Neutrophil (primary cell): Measurements from ENCODE around the gene TRIM10.

Experiments used
- H3K27ac ChIP-seq: fragments of 200-600 bp; sonication (generic); 2 replicates; pipeline ENCODE4 v1.5.1; 2016; ENCODE audit warnings: mild to moderate bottlenecking, moderate library complexity
- H3K27me3 ChIP-seq: fragments of 200-600 bp; sonication (generic); 2 replicates; pipeline ENCODE4 v1.6.0; 2016; ENCODE audit warnings: mild to moderate bottlenecking
- H3K36me3 ChIP-seq: fragments of 200-600 bp; sonication (generic); 2 replicates; pipeline ENCODE4 v1.5.1; 2017
- H3K4me1 ChIP-seq, 2 experiments: fragments of 200-600 bp in 1 of 2; sonication (generic) in 1 of 2; 1 replicate in 1 of 2; 2 replicates in 1 of 2; pipeline versions ENCODE4 v1.5.1 to v1.6.1; 2013 to 2016; ENCODE audit warnings: low read depth in 1 of 2, low read length in 1 of 2, mild to moderate bottlenecking in 1 of 2, moderate library complexity in 1 of 2; ENCODE audit not compliant: control insufficient read depth in 1 of 2, insufficient read depth in 1 of 2
- H3K4me3 ChIP-seq, 2 experiments: fragments of 200-600 bp in 1 of 2; sonication (generic) in 1 of 2; 1 replicate in 1 of 2; 2 replicates in 1 of 2; pipeline ENCODE4 v1.5.1; 2013 to 2016; ENCODE audit warnings: low read depth in 1 of 2, low read length in 1 of 2, mild to moderate bottlenecking in 1 of 2, moderate library complexity in 1 of 2
- H3K9me3 ChIP-seq: fragments of 200-600 bp; sonication (generic); 2 replicates; pipeline ENCODE4 v1.5.1; 2016
- TF ChIP-seq, protein P1 (sequence below): fragments of 200-600 bp; sonication (generic); IDR thresholded peaks from 2 replicates; pipeline ENCODE4 v1.5.1; 2016; ENCODE audit warnings: antibody characterized with exemption

The TRIM10 gene

DNA sequence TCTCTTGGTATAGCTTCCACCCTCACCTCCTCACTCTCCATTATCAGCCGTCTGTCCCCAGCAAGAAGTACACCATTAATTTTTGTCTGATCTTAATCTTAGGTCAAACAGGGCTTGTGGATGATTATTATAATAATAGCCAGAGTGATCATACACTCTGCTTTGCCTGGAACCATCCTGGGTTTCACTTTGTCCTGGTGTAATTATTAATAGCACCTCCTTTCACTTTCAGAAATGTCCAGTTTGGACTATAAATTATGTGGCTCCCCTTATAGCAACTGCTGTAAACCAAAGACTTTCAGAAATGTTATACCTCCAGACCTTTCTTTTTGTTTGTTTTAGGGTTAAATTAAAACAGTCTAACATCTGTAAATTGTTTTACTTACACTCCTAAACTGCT, 47.2 kb downstream of the TRIM10 start:
- H3K27ac ChIP-seq: no peak overlapping the region
- H3K4me1 ChIP-seq: no peaks in the 10 kb centered on the region
- TF ChIP-seq, protein P1, sequence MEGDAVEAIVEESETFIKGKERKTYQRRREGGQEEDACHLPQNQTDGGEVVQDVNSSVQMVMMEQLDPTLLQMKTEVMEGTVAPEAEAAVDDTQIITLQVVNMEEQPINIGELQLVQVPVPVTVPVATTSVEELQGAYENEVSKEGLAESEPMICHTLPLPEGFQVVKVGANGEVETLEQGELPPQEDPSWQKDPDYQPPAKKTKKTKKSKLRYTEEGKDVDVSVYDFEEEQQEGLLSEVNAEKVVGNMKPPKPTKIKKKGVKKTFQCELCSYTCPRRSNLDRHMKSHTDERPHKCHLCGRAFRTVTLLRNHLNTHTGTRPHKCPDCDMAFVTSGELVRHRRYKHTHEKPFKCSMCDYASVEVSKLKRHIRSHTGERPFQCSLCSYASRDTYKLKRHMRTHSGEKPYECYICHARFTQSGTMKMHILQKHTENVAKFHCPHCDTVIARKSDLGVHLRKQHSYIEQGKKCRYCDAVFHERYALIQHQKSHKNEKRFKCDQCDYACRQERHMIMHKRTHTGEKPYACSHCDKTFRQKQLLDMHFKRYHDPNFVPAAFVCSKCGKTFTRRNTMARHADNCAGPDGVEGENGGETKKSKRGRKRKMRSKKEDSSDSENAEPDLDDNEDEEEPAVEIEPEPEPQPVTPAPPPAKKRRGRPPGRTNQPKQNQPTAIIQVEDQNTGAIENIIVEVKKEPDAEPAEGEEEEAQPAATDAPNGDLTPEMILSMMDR: no peak
- no peaks in the 10 kb centered on the region for H3K9me3 ChIP-seq
- no peak overlapping the region for H3K4me3 ChIP-seq
- H3K27me3 ChIP-seq: peaks cover 89% of the 10 kb centered on the region
- H3K36me3 ChIP-seq: no peaks in the 10 kb centered on the region

DNA sequence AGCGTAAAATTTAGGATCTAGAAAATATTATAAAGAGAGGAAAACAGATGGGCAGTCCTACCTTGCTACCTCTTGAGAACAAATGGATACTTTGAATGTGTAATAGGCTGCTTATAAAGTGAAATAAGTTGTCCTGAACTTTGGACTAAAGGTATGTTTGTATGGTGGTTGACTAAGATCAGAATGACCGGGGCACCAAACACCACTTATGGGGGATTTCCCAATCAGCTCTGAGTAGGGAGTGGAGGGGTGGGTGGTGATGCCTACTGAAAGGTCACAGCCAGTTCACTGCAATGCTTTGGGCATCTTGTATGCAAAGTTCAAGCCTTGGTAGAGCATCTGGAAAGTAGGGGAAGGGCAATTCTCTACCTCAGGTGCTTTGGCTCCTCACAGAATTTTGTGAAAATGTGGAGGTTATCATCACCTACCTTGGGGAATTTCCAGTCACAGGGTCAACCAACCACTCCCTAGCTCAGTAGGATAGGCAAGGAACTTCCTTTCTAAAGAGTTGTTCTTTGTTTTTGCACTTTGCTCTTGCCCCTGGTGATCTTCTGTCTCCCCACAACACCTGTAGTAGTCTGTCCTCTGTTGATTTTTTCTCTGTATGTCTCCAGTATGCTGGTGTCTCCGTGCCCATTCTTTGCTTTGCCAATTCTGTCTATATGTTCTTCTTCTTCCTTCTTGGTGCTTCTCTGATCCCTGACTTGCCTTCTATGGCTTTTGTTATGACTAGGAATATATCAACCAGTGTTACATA, 47.8 kb downstream of the TRIM10 start, which contains the start of gene TRIM31:
Gene TRIM31, minus strand, starts transcription at position 88 of the 757 bp plus-strand sequence. CDS start 285 bp downstream, outside the sequence.
- no peaks in the 10 kb centered on the region for H3K9me3 ChIP-seq
- no peaks in the 10 kb centered on the region for H3K36me3 ChIP-seq
- TF ChIP-seq, protein P1: no peak
- H3K27me3 ChIP-seq: peaks cover 96% of the 10 kb centered on the region
- H3K4me1 ChIP-seq: no peaks in the 10 kb centered on the region
- H3K27ac ChIP-seq: no peak within 1 kb of the TSS
- H3K4me3 ChIP-seq: no peak within 1 kb of the TSS

DNA sequence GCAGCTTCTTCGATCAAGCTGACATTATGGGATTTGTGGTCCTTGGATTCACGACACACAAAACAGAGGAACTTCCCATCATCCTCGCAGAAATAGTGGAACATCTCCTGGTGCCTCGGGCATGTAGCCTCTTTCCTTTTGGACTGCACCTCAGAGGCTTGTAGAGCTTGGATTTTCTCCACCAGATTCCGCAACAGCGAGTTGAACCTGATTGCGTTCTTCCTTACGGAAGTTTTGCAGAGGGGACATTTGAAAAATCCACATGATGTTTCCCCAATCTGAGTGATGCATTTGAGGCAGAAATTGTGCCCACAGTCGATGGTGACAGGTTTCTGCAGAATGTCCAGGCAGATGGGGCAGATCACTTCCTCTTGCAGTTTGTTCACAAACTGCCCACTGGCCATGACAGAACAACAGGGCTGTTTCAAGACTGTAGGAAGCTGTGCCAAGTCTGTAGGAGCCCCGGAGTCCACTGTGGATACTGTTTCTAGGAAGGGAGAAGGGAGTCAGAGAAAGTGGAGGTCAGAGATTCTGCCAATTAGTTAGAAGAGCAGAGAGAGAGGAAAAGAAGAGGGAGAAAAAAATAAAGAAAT, 48.5 kb downstream of the TRIM10 start:
- Histone ChIP-seq H3K36me3 (no peaks in the 10 kb centered on the region), H3K4me1 (no peaks in the 10 kb centered on the region), H3K9me3 (no peaks in the 10 kb centered on the region), H3K27ac (no peak overlapping the region), H3K27me3 (peaks cover 98% of the 10 kb centered on the region), H3K4me3 (no peak overlapping the region)
- TF ChIP-seq, protein P1: no peak

DNA sequence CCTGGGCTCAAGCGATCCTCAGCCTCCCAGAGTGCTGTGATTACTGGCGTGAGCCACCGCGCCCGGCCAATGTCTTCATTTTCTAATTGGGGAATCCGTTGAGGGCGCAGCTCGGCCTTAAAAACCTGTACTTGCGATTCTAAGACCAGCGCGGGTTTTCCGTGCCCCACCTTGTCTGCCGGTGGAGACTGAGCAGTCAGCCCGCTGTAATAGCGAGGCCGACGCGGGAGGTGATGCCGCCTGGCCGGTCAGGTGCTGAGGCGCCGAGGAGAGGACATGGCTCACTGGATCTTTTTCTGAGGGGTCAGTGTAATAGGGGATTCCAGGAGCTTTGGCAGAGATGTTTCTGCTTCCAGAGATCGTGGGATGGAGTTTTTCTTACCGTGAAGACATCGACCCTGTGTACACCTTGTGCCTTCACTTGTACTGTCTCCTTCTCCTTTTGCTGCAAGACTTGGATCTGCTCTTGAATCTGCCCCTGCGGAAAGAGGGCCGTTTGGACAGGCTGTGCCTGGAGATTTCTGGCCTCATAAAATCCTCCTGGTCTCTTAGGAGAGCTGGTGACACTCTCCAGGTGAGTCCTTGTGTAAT, 49.6 kb downstream of the TRIM10 start:
- Histone ChIP-seq H3K9me3 (no peaks in the 10 kb centered on the region), H3K4me1 (no peaks in the 10 kb centered on the region), H3K4me3 (no peak overlapping the region), H3K36me3 (no peaks in the 10 kb centered on the region), H3K27me3 (peaks cover 98% of the 10 kb centered on the region), H3K27ac (no peak overlapping the region)
- TF ChIP-seq, protein P1: no peak

DNA sequence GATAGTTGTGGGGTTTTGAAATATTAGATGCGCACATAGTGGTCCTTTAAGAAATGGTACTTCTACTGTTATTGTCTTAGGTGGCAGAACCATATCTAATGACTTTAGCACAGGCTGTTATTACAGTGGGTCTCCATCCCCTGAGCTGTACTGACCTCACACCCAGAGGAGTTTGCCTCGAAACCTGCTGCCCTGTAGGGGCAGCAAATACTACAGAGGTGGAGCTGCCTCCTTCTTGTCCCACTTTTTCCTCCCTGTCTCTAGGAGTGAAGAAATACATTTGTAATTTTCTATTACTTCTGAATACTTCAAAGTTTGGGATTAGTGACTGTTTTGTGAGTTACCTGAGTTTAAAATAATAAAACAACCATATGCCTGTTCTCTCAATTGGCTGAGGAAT, 56.4 kb downstream of the TRIM10 start:
- TF ChIP-seq, protein P1: no peak
- Histone ChIP-seq H3K36me3 (no peaks in the 10 kb centered on the region), H3K9me3 (no peaks in the 10 kb centered on the region), H3K4me3 (no peak overlapping the region), H3K27me3 (peaks cover 100% of the 10 kb centered on the region), H3K27ac (no peak overlapping the region), H3K4me1 (peaks cover 30 to 34% of the 10 kb centered on the region in 2 experiments)
